AG04449 (cell line): Measurements from ENCODE around the gene LRP1B.

Source experiments
- CTCF ChIA-PET: fragments of 350-600 bp; formaldehyde crosslinking; extraction: SDS; loops from one replicate; lab custom pipeline; 2021; ENCODE audit warnings: antibody characterized with exemption; lab: Yijun Ruan, JAX
- POLR2A ChIA-PET: fragments of 400-600, 350-600 bp; formaldehyde crosslinking; extraction: SDS; loops from one replicate; lab custom pipeline; 2020; ENCODE audit warnings: antibody characterized with exemption, inconsistent platforms; lab: Yijun Ruan, JAX
- DNase-seq: peaks from one replicate; pipeline ENCODE4 v3.0.0-alpha.2; 2010; ENCODE audit warnings: low read depth, low spot score
- H3K4me3 ChIP-seq: 2 replicates; pipeline ENCODE4 v1.5.1; 2011; ENCODE audit warnings: low read depth, mild to moderate bottlenecking, control low read depth, low read length
- CTCF ChIP-seq: IDR thresholded peaks from one replicate; pipeline ENCODE4 v1.5.1; 2011; ENCODE audit warnings: mild to moderate bottlenecking, moderate library complexity, low read length, control low read depth, inconsistent platforms; ENCODE audit not compliant: insufficient read depth; ENCODE audit errors: missing control alignments

The LRP1B gene

GRCh38 chr2:142127248-142127647 is 3.6 kb downstream of the LRP1B start:
- no peak for TF ChIP-seq CTCF
- ChIA-PET CTCF (no interaction called here), POLR2A (no interaction called here)
- DNase-seq, result no peak
- no peak overlapping the region for H3K4me3 ChIP-seq

GRCh38 chr2:142124706-142125105 is 6.1 kb downstream of the LRP1B start:
- TF ChIP-seq CTCF, result no peak
- DNase-seq, result no peak
- POLR2A ChIA-PET, result no interaction called here

GRCh38 chr2:142119347-142119746 is 11.5 kb downstream of the LRP1B start:
- no peak for DNase-seq
- ChIA-PET CTCF (no interaction called here), POLR2A (no interaction called here)
- no peak overlapping the region for H3K4me3 ChIP-seq
- no peak for TF ChIP-seq CTCF

More at GRCh38 chr2:142124706-142125105, 6.1 kb downstream of the LRP1B start:
- CTCF ChIA-PET, result no interaction called here
- no peak overlapping the region for H3K4me3 ChIP-seq

GRCh38 chr2:142112757-142113221 is 18.0 kb downstream of the LRP1B start:
- H3K4me3 ChIP-seq, result no peak overlapping the region
- ChIA-PET CTCF (no interaction called here), POLR2A (no interaction called here)
- DNase-seq, result no peak
- TF ChIP-seq CTCF, result no peak

GRCh38 chr2:142104134-142104758 is 26.6 kb downstream of the LRP1B start:
- DNase-seq, result no peak
- CTCF ChIA-PET, result no interaction called here
- POLR2A ChIA-PET, result no interaction called here
- TF ChIP-seq CTCF, result no peak
- H3K4me3 ChIP-seq, result no peak overlapping the region

- CTCF ChIA-PET, result no interaction called here
- no peak for TF ChIP-seq CTCF
- DNase-seq, result no peak
- H3K4me3 ChIP-seq, result no peak overlapping the region
- POLR2A ChIA-PET, result no interaction called here
These were observed 29.8 kb downstream of the LRP1B start for GRCh38 chr2:142100970-142101369.
